Middle frontal gyrus (tissue), 1 donor: ENCODE data around the gene TH.

Experiments used
- DNase-seq: peaks from one replicate; pipeline ENCODE4 v3.0.0-alpha.2; 2015; ENCODE audit warnings: low spot score; ENCODE audit errors: extremely low spot score

The TH gene

GRCh38 chr11:2159536-2160413 is 11.8 kb downstream of the TH start:
- no peak for DNase-seq

GRCh38 chr11:2158966-2159365 is 12.6 kb downstream of the TH start:
- no peak for DNase-seq

- DNase-seq, result no peak
Measured at GRCh38 chr11:2158296-2158737, 13.3 kb downstream of the TH start.

- no peak for DNase-seq
Measured at GRCh38 chr11:2157294-2158040, 14.1 kb downstream of the TH start.

- peak; percentile 56 for DNase-seq
Measured at GRCh38 chr11:2156416-2157182, 15.0 kb downstream of the TH start.

GRCh38 chr11:2155511-2155910 is 16.1 kb downstream of the TH start:
- no peak for DNase-seq

GRCh38 chr11:2154889-2155288 is 16.7 kb downstream of the TH start:
- DNase-seq, result no peak

- no peak for DNase-seq
Measured at GRCh38 chr11:2154195-2154585, 17.4 kb downstream of the TH start.

- DNase-seq, result no peak
Measured at GRCh38 chr11:2153581-2154194, 17.9 kb downstream of the TH start.

- peak; percentile 76 for DNase-seq
Measured at GRCh38 chr11:2151500-2152257, 19.9 kb downstream of the TH start.

- DNase-seq, result no peak
Measured at GRCh38 chr11:2149864-2150847, 21.5 kb downstream of the TH start.

GRCh38 chr11:2149460-2149859 is 22.2 kb downstream of the TH start:
- no peak for DNase-seq

- no peak for DNase-seq
Measured at GRCh38 chr11:2148595-2148994, 23.0 kb downstream of the TH start.

GRCh38 chr11:2147391-2147790 is 24.2 kb downstream of the TH start:
- no peak for DNase-seq

- no peak for DNase-seq
Measured at GRCh38 chr11:2146051-2146450, 25.6 kb downstream of the TH start.

GRCh38 chr11:2144544-2145248 is 26.9 kb downstream of the TH start:
- DNase-seq, result no peak

GRCh38 chr11:2143799-2144543 is 27.6 kb downstream of the TH start:
- no peak for DNase-seq

- DNase-seq, result no peak
Measured at GRCh38 chr11:2143477-2143798, 28.2 kb downstream of the TH start.
